Subcutaneous adipose tissue (tissue), 4 donors: Measurements from ENCODE around the gene HTT. TPM values are rescaled to one million over a fixed set of nuclear protein-coding genes. Genes with fewer than 3 reads are reported as not detected.

ENCODE experiments used
- CTCF ChIP-seq: fragments of 450-650 bp; IDR thresholded peaks from one replicate; pipeline ENCODE4 v1.5.1; 2016; ENCODE audit warnings: low read depth, mild to moderate bottlenecking, control low read depth, antibody characterized with exemption, moderate library complexity
- total RNA-seq, 4 donors: library from RNA; depleted of rRNA; stranded (reverse); fragments of >200 nt; gene quantifications; one replicate each; pipeline ENCODE4 v1.1.0, GENCODE V29; 2016

The HTT gene
- total RNA-seq, 4 donors from 2014 or later = 48.2 to 79.3 (median 72.1) TPM

- TF ChIP-seq CTCF = no peak
Measured at GRCh38 chr4:3215256-3215655, 140.8 kb downstream of the HTT start.

GRCh38 chr4:3215733-3216132, 141.3 kb downstream of the HTT start:
- no peak for TF ChIP-seq CTCF

DNA sequence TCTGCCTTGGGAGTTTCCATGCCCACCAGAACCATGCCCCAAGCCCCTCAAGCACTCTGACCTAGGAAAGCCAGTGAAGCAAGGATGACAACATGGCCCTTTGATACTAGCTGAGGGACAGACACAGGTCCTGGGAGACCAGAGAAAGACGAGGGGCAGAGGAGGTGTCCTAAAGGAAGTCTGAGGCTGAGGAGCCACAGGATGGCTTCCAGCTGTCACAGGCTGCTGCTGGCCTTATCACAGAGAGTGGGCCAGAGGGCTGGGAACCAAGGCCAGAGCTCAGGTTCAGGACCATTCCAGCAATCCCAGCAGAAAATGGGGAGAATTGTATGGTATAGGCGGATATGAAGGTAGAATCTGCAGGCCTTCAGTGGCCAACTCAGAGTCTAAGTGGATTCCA, 142.8 kb downstream of the HTT start:
- no peak for TF ChIP-seq CTCF

- TF ChIP-seq CTCF = no peak
Measured at GRCh38 chr4:3217771-3218170, 143.3 kb downstream of the HTT start.

DNA sequence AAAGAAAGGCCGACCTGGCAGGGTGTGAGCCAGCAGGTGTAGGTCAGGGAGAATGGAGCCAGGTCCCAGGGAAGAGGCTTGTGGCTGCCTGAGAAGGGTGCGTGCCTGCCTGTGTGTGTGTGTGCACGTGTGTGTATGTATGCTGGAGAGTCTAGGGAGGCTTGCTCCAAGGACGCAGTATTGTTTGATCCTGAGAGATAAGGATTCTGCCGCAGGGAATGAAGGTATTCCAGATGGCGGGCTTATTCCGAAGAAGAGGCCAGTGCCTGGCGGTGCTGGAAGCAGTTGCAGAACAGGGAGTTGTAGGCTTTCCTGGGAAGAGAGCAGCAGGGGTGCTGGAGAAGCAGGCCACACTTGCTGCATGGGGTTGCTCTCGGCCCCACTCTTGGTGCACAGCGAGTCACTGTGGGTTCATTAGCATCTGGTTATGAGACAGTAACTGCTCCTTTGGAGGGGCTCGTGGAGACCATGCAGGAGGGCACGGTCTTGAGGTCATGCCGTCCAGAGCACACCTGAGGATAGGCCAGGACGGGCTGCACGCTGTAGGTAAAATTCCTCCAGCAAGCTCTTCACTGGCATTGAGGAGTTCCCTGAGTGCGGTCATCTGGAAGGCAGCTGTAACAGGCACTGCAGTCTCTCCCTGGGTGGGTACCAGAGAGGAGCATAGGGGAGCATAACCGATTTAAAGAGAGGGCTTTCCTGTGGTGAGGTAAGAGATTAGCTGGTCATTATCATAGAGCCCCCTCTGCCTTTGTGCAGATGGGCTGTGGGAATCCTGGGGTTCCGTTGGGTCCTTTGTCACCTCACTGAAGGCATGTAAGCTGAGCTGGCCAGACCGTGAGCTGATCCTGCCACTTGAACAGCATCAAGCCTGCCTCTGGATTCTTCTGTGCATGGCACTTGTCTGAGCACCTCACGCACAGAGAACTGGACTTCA, 144.6 kb downstream of the HTT start:
- no peak for TF ChIP-seq CTCF

DNA sequence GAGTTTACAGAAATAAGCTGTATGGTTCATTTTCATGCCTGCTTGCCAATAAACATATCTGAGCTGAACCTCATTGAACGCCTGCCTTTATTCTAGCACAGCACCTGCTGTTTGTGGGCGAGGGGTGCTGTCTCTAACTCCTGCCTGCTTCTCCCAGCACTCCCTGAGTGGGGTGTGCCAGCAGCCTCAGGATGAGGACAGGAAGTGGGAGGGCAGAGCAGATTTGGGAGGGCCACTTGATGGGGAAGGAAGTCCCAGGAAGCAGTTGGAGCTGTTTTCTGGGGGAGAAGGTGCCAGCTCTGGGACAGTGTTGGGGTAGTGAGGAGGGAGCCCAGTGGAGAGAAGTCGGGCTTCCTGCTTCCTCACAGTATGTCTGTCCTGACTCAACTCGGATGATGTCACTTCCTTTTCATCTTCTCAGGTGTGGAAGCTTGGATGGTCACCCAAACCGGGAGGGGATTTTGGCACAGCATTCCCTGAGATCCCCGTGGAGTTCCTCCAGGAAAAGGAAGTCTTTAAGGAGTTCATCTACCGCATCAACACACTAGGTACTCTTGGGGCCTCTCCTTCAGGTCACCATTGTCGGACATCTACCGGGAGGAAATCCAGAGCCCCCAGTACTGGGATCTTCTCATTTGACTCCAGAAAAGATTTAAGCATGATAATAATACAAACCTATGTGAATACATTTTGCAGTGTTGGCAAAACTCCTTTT, 145.4 kb downstream of the HTT start:
- no peak for TF ChIP-seq CTCF

DNA sequence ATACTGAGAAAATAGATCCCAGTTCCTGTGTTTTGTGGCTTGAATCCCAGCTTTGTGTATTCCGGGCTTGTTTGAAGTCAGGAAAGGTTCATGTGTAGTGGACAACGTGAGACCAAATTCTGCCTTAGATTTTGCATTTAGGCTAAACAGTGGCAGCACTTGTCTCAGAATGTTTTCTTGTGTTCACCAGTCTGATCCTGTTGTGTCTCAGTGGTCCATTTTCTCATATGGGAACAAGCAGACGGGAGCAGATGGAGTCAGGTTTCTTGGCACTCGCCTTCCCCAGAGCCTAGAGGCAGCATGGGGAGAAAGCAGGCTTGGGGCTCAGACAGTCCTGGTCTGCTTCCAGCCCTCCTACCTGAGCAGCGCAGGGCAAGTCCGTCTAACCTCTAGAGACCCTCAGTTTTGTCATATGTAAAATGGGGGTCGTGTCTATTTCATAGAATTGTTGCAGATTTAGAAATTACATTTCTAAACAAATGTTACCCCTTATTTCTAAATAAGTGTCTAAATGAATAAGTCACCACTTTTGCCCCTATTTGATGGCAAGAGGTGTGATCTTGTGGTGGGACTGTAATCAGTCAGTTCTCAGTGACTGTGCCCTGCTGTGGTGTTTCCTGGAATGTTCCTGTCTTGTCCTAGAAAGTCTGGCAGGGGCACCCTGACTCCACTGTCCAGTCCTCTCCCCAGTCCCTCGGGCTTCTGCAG, 146.1 kb downstream of the HTT start:
- TF ChIP-seq CTCF = no peak
